Mucosa of descending colon (tissue), 3 donors: ENCODE results near the gene RASGEF1C. TPM values are rescaled to one million over a fixed set of nuclear protein-coding genes. Genes with fewer than 3 reads are reported as not detected.

ENCODE experiments used
- ATAC-seq: fragments of 200-7000 bp; cut with Tn5 transposase; one replicate; pipeline ENCODE4 v1.9.1; 2020; ENCODE audit warnings: mild to moderate bottlenecking, moderate library complexity
- DNase-seq, 3 donors: peaks; one replicate each; pipeline ENCODE4 v3.0.0-alpha.2; 2020
- H3K36me3 ChIP-seq: fragments of 200-600 bp; one replicate; pipeline ENCODE4 v1.8.0; 2021; ENCODE audit warnings: low read depth, mild to moderate bottlenecking
- H3K4me1 ChIP-seq: fragments of 200-600 bp; one replicate; pipeline ENCODE4 v1.8.0; 2021; ENCODE audit warnings: low read depth, mild to moderate bottlenecking
- H3K4me3 ChIP-seq: fragments of 200-600 bp; one replicate; pipeline ENCODE4 v1.8.0; 2021; ENCODE audit warnings: mild to moderate bottlenecking
- H3K9me3 ChIP-seq: fragments of 200-600 bp; one replicate; pipeline ENCODE4 v1.8.0; 2021; ENCODE audit warnings: mild to moderate bottlenecking
- intact Hi-C, 2 donors: fragments of 100-400 bp; cut with DNase I in 1 of 2; cut with micrococcal nuclease in 1 of 2; formaldehyde crosslinking; loops; one replicate each; pipeline versions ENCODE4 v1.11.0 to v1.11.1; 2022; cut with DNase I, micrococcal nuclease
- total RNA-seq, 3 donors: library from RNA; stranded (reverse); fragmentation: NEBNext Ultra II Directional in 2 of 3; extraction: Animal tissue kit (Norgen Biotek cat#: 25700) in 2 of 3; gene quantifications; one replicate each; pipeline versions ENCODE4 v1.2.1 to v1.2.4, GENCODE V29; 2021 to 2023
- TF ChIP-seq, protein P1 (sequence below): fragments of 200-600 bp; IDR thresholded peaks from one replicate; pipeline ENCODE4 v1.8.0; 2022; ENCODE audit warnings: antibody characterized with exemption, mild to moderate bottlenecking
- donor health status: DM: no; HTN: no; CAD: no; lungs with moderate emphysema.
- donor health status: DM: no; HTN: no; CAD: no.
- donor health status: DM: no; HTN: yes; CAD: no.

Gene RASGEF1C
- total RNA-seq, 3 donors from 2014 or later = 0.17 to 1.9 (median 0.65) TPM

DNA sequence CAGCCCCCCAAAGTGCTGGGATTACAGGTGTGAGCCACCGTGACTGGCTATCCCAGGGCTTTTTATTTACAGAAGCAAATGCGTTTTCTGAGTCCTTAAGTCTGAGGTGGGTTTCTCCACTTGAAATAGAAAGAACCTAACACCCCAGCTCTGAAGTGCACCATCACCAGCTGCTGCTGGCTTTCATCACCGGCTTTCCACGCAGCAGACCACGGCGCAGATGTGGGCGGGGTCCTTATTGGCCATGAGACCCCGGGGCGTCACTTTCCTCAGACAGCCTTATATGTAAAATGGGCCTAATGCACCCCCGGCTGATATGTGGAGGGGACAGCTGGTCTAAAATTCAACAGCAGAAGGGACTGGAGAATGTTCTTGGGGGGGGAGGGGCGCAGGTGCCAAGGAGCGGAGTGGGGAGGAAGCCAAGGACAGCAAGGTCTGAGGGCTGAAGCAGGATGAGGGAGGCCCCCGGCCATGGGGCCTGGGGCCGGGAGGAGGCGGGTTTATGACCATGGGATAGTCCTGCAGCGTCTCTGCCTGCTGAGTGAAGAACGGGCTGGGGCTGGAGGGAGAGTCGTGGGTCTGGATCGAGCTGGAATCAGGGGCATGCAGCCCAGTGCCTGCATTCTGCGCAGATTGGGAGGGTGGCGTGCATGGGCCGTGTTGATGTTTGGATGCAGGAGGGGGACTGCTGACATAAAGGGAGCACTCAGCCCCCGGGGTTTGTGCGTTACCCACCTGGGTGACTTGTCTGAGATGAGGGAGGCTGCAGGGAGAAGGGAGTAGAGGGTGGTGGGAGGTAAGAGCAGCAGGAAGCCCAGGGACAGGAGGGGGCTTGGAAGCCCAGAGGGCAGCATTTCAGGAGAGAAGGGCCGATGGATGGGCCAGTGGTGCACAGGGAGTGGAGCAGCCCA is 30.2 kb downstream of the RASGEF1C start:
- Histone ChIP-seq H3K4me1 (no peaks in the 10 kb centered on the region), H3K4me3 (no peak overlapping the region), H3K36me3 (no peaks in the 10 kb centered on the region), H3K9me3 (no peaks in the 10 kb centered on the region)
- TF ChIP-seq, protein P1, sequence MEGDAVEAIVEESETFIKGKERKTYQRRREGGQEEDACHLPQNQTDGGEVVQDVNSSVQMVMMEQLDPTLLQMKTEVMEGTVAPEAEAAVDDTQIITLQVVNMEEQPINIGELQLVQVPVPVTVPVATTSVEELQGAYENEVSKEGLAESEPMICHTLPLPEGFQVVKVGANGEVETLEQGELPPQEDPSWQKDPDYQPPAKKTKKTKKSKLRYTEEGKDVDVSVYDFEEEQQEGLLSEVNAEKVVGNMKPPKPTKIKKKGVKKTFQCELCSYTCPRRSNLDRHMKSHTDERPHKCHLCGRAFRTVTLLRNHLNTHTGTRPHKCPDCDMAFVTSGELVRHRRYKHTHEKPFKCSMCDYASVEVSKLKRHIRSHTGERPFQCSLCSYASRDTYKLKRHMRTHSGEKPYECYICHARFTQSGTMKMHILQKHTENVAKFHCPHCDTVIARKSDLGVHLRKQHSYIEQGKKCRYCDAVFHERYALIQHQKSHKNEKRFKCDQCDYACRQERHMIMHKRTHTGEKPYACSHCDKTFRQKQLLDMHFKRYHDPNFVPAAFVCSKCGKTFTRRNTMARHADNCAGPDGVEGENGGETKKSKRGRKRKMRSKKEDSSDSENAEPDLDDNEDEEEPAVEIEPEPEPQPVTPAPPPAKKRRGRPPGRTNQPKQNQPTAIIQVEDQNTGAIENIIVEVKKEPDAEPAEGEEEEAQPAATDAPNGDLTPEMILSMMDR = no peak
- intact Hi-C loops = no loop called here
- ATAC-seq = no peak
- no peak for DNase-seq

DNA sequence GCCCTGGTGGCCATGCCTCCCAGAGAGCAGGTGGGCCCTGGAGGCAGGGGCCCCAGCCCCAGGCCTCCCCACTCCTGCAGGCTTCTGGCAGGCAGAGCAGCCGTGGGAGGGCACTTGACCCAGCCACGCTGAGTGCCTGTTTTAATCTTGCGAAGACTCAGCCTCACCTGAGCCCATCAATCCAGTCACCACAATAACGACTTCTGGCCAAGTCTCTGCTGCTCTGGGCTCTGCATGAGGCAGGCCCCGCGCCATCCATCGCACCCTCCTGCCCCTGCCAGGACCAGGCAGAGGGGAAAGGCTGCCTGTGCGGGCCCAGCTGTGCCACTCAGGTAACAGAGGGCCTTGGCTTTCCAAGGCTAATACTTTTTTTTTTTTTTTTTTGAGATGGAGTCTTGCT is 32.8 kb downstream of the RASGEF1C start:
- TF ChIP-seq, protein P1 = no peak
- DNase-seq (no peak), ATAC-seq (no peak)
- Histone ChIP-seq H3K4me1 (no peaks in the 10 kb centered on the region), H3K4me3 (no peak overlapping the region), H3K9me3 (no peaks in the 10 kb centered on the region), H3K36me3 (no peaks in the 10 kb centered on the region)
- intact Hi-C loops = no loop called here

DNA sequence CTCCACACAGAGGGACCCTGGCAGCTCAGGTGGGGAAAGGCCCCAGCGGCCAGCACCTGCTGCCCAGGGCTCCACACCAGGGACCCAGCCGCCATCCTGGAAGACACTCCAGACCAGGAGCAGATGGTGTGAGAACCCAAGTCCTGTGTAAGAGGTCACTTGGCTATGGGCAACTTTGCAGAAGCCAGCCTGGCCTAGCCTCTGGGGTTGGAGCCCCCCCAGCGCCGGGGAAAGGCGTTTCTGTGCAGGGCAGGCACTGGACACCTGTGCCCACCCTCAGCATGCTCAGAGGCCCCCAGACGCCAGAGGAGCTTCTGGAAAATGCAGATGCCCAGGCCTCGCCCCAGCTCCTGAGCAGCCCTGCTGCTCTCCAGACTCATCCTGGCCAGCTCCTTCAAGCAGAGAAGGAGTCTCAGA is 34.0 kb downstream of the RASGEF1C start:
- ATAC-seq (no peak), DNase-seq (no peak)
- no peak overlapping the region for H3K4me3 ChIP-seq
- intact Hi-C loops = no loop called here
- no peaks in the 10 kb centered on the region for H3K4me1 ChIP-seq
- H3K36me3 ChIP-seq = no peaks in the 10 kb centered on the region
- TF ChIP-seq, protein P1 = no peak
- H3K9me3 ChIP-seq = no peaks in the 10 kb centered on the region

DNA sequence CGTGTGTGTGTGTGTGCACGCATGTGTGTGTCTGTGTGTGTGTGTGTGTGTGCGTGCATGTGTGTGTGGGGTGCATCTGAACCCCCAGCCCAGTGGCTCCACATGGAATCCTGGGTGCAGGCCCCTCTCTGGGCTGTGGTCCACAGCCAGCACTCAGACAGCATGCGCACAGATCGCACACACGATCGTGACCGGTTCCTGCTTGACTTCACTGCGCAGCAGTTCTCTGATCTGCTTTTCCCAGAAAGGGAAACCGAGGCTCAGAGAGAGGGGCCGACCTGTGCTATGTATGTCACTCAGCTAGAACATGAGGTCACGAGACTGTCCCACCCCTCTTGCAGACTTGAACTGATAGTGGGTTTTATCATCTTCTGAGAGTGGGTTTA is 34.4 kb downstream of the RASGEF1C start:
- TF ChIP-seq, protein P1 = no peak
- H3K36me3 ChIP-seq = no peaks in the 10 kb centered on the region
- ATAC-seq (no peak), DNase-seq (no peak)
- intact Hi-C loops = no loop called here
- no peaks in the 10 kb centered on the region for H3K9me3 ChIP-seq
- H3K4me1 ChIP-seq = no peaks in the 10 kb centered on the region
- H3K4me3 ChIP-seq = no peak overlapping the region

DNA sequence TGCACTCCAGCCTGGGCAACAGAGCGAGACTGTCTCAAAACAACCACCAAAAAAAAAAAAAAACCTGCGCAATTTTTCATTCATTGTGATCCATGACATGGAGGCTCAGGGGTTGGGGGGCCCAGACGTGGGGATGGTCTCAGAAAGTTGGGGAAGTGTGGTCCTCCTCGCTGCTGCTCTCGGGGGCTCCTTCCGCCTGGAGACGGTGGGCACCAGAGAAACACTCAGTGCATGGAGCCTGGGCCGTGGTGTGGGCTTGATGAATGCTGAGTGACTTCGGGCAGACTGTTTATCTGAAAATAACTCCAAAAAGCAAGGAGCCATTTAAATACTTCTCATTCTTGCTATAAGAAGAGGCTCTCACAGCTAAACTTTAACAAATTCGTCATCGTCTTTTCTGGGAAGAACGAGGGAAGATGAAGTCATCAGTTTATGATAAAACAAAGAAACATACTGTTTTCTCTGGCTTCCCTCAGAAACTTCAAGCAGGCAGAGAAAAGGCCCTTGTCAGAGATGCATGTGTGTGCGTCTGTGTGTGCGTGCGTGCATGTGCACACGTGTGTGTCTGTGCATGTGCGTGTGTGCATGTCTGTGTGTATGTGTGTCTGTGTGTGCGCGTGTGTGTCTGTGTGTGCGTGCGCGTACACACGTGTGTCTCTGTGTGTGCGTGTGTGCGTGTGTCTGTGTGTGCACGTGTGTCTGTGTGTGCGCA is 35.0 kb downstream of the RASGEF1C start:
- Histone ChIP-seq H3K4me3 (no peak overlapping the region), H3K36me3 (no peaks in the 10 kb centered on the region), H3K4me1 (no peaks in the 10 kb centered on the region), H3K9me3 (no peaks in the 10 kb centered on the region)
- DNase-seq (no peak), ATAC-seq (no peak)
- intact Hi-C loops = no loop called here
- TF ChIP-seq, protein P1 = no peak
